IMR-90 (cell line): Measurements from ENCODE around the gene DENND1C.

Experiments
- NFE2L2 ChIP-seq: fragments of 150-350 bp; IDR thresholded peaks from 2 replicates; pipeline ENCODE4 v1.6.1; 2016; ENCODE audit warnings: low read depth, mild to moderate bottlenecking, low read length
- POLR2A ChIP-seq: IDR thresholded peaks from 2 replicates; pipeline ENCODE4 v1.6.1; 2012; ENCODE audit warnings: mild to moderate bottlenecking, low read depth, low read length
- RFX5 ChIP-seq: IDR thresholded peaks from 2 replicates; pipeline ENCODE4 v1.8.0; 2012; ENCODE audit warnings: low read depth, mild to moderate bottlenecking, low read length, moderate library complexity
- TF ChIP-seq, protein P1 (sequence below): conservative IDR thresholded peaks from 2 replicates; pipeline ENCODE4 v1.5.1; 2012; ENCODE audit warnings: mild to moderate bottlenecking, low read depth, low read length, improper control_type of control experiment

GRCh38 chr19:6527893-6528543 is 46.4 kb upstream of the DENND1C start:
- TF ChIP-seq RFX5, result no peak
- TF ChIP-seq, protein P1, sequence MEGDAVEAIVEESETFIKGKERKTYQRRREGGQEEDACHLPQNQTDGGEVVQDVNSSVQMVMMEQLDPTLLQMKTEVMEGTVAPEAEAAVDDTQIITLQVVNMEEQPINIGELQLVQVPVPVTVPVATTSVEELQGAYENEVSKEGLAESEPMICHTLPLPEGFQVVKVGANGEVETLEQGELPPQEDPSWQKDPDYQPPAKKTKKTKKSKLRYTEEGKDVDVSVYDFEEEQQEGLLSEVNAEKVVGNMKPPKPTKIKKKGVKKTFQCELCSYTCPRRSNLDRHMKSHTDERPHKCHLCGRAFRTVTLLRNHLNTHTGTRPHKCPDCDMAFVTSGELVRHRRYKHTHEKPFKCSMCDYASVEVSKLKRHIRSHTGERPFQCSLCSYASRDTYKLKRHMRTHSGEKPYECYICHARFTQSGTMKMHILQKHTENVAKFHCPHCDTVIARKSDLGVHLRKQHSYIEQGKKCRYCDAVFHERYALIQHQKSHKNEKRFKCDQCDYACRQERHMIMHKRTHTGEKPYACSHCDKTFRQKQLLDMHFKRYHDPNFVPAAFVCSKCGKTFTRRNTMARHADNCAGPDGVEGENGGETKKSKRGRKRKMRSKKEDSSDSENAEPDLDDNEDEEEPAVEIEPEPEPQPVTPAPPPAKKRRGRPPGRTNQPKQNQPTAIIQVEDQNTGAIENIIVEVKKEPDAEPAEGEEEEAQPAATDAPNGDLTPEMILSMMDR, result no peak
- no peak for TF ChIP-seq POLR2A
- no peak for TF ChIP-seq NFE2L2
